Hematopoietic multipotent progenitor cell treated with erythropoietin and hydrocortisone succinate and interleukin-3 and kit ligand, for 15 days (in vitro differentiated cells): Measurements from ENCODE around the gene VAC14.
"Not testable (repeated sequence)": the region's sequence is repeated elsewhere in the genome, so short reads cannot be mapped to it uniquely, and the experiment has no call there.

Source experiments
- DNase-seq: peaks from one replicate; pipeline ENCODE4 v3.0.0-alpha.2; 2015; ENCODE audit warnings: low spot score

Gene VAC14

GRCh38 chr16:70681382-70682238 is 119.3 kb downstream of the VAC14 start:
- no peak for DNase-seq

- no peak for DNase-seq
Observed at GRCh38 chr16:70680495-70681381, 120.2 kb downstream of the VAC14 start.

GRCh38 chr16:70679671-70680494 is 121.1 kb downstream of the VAC14 start:
- peak; percentile 24 for DNase-seq

- no peak for DNase-seq
Observed at GRCh38 chr16:70678898-70679670, 121.9 kb downstream of the VAC14 start.

GRCh38 chr16:70678121-70678897 is 122.6 kb downstream of the VAC14 start:
- DNase-seq = no peak

GRCh38 chr16:70677499-70678120 is 123.3 kb downstream of the VAC14 start:
- no peak for DNase-seq

GRCh38 chr16:70676675-70677498 is 124.1 kb downstream of the VAC14 start:
- no peak for DNase-seq

- DNase-seq = no peak
Observed at GRCh38 chr16:70675851-70676513, 125.0 kb downstream of the VAC14 start.

- no peak for DNase-seq
Observed at GRCh38 chr16:70674221-70675014, 126.5 kb downstream of the VAC14 start.

GRCh38 chr16:70670938-70671337 is 130.0 kb downstream of the VAC14 start:
- DNase-seq = not testable (repeated sequence)

- DNase-seq = no peak
Observed at GRCh38 chr16:70670175-70670574, 130.8 kb downstream of the VAC14 start.

GRCh38 chr16:70665806-70666735 is 134.9 kb downstream of the VAC14 start:
- no peak for DNase-seq

GRCh38 chr16:70665113-70665694 is 135.8 kb downstream of the VAC14 start:
- DNase-seq = no peak

- DNase-seq = no peak
Observed at GRCh38 chr16:70664325-70665112, 136.4 kb downstream of the VAC14 start.
